ENCODE data around the gene CDA. TPM values are rescaled to one million over a fixed set of nuclear protein-coding genes. Genes with fewer than 3 reads are reported as not detected.
"Not testable (repeated sequence)": the region's sequence is repeated elsewhere in the genome, so short reads cannot be mapped to it uniquely, and the experiment has no call there.

Gene CDA
- total RNA-seq, 2 donors from 2014 or later: 0.59 TPM; not detected in 1

- Histone ChIP-seq H3K4me1 (replicated peaks) (no peaks in the 10 kb centered on the region), H3K27ac (no peak overlapping the region), H3K36me3 (no peaks in the 10 kb centered on the region), H3K9me3 (no peaks in the 10 kb centered on the region), H3K4me3 (no peak overlapping the region), H3K27me3 (replicated peaks; ENCODE audit: insufficient read depth) (no peaks in the 10 kb centered on the region)
- WGBS: 87% methylated on average over 9 of the region's 9 CpGs
- intact Hi-C loops (cut with DNase I): no loop called here
- TF ChIP-seq POLR2A (IDR thresholded peaks at IDR 0.05): no peak
- TF ChIP-seq CTCF (IDR thresholded peaks at IDR 0.05): no peak
- TF ChIP-seq POLR2AphosphoS5 (IDR thresholded peaks at IDR 0.05): no peak
- DNase-seq (ENCODE audit: low spot score): no peak
These were observed 14.9 kb downstream of the CDA start for GRCh38 chr1:20603504-20604464.

- TF ChIP-seq POLR2AphosphoS5 (IDR thresholded peaks at IDR 0.05) (no peak), CTCF (IDR thresholded peaks at IDR 0.05) (no peak), POLR2A (IDR thresholded peaks at IDR 0.05) (no peak)
- Histone ChIP-seq H3K9me3 (no peaks in the 10 kb centered on the region), H3K4me3 (no peak overlapping the region), H3K27me3 (replicated peaks; ENCODE audit: insufficient read depth) (no peaks in the 10 kb centered on the region), H3K27ac (no peak overlapping the region), H3K36me3 (no peaks in the 10 kb centered on the region), H3K4me1 (replicated peaks) (no peaks in the 10 kb centered on the region)
- intact Hi-C loops (cut with DNase I): no loop called here
- DNase-seq (ENCODE audit: low spot score): no peak
- 88% methylated on average over 7 of the region's 7 CpGs for WGBS
These were observed 15.8 kb downstream of the CDA start for GRCh38 chr1:20604678-20605077.

- H3K4me3 ChIP-seq; H3K27me3 ChIP-seq (replicated peaks; ENCODE audit: insufficient read depth); H3K4me1 ChIP-seq (replicated peaks); H3K27ac ChIP-seq; H3K9me3 ChIP-seq; DNase-seq (ENCODE audit: low spot score); intact Hi-C loops (cut with DNase I); H3K36me3 ChIP-seq: not testable (repeated sequence)
- WGBS: 63% methylated on average over 7 of the region's 7 CpGs
These were observed 18.1 kb downstream of the CDA start for GRCh38 chr1:20606801-20607570.

- DNase-seq (ENCODE audit: low spot score): no peak
- Histone ChIP-seq H3K4me1 (replicated peaks) (peaks cover 5% of the 10 kb centered on the region), H3K36me3 (no peaks in the 10 kb centered on the region), H3K27ac (no peak overlapping the region), H3K9me3 (no peaks in the 10 kb centered on the region), H3K4me3 (no peak overlapping the region), H3K27me3 (replicated peaks; ENCODE audit: insufficient read depth) (no peaks in the 10 kb centered on the region)
- WGBS: 78% methylated on average over 6 of the region's 6 CpGs
- intact Hi-C loops (cut with DNase I): no loop called here
- no peak for TF ChIP-seq POLR2A (IDR thresholded peaks at IDR 0.05)
- TF ChIP-seq POLR2AphosphoS5 (IDR thresholded peaks at IDR 0.05): no peak
- no peak for TF ChIP-seq CTCF (IDR thresholded peaks at IDR 0.05)
These were observed 20.6 kb downstream of the CDA start for GRCh38 chr1:20609541-20609940.

- TF ChIP-seq POLR2A (IDR thresholded peaks at IDR 0.05) (no peak), POLR2AphosphoS5 (IDR thresholded peaks at IDR 0.05) (no peak), CTCF (IDR thresholded peaks at IDR 0.05) (no peak)
- intact Hi-C loops (cut with DNase I): no loop called here
These were observed 22.1 kb downstream of the CDA start for GRCh38 chr1:20610970-20611369.

More at GRCh38 chr1:20610970-20611369, 22.1 kb downstream of the CDA start:
- 94% methylated on average over 2 of the region's 2 CpGs for WGBS
- Histone ChIP-seq H3K9me3 (no peaks in the 10 kb centered on the region), H3K27ac (no peak overlapping the region), H3K4me1 (replicated peaks) (peaks cover 5% of the 10 kb centered on the region), H3K36me3 (no peaks in the 10 kb centered on the region), H3K27me3 (replicated peaks; ENCODE audit: insufficient read depth) (no peaks in the 10 kb centered on the region), H3K4me3 (no peak overlapping the region)
- no peak for DNase-seq (ENCODE audit: low spot score)
